H9 (cell line): Measurements from ENCODE around the gene IWS1. TPM values are rescaled to one million over a fixed set of nuclear protein-coding genes. Genes with fewer than 3 reads are reported as not detected.

Experiments
- DNase-seq: peaks from one replicate; pipeline ENCODE4 v3.0.0-alpha.2; 2017
- H2AFZ ChIP-seq: one replicate; pipeline ENCODE4 v1.6.1; 2013; ENCODE audit warnings: mild to moderate bottlenecking, low read length, control low read depth, moderate library complexity
- H2AK5ac ChIP-seq: 2 replicates; pipeline ENCODE4 v1.6.1; 2013; ENCODE audit warnings: low read length, control low read depth, mixed read lengths; ENCODE audit not compliant: insufficient read length
- H2BK120ac ChIP-seq: one replicate; pipeline ENCODE4 v1.6.1; 2013; ENCODE audit warnings: low read depth, mild to moderate bottlenecking, low read length, control low read depth, inconsistent platforms; ENCODE audit not compliant: poor library complexity, severe bottlenecking
- H2BK12ac ChIP-seq: 2 replicates; pipeline ENCODE4 v1.6.1; 2013; ENCODE audit warnings: low read length, control low read depth, mixed read lengths, low read depth; ENCODE audit not compliant: insufficient read length
- H2BK15ac ChIP-seq: 2 replicates; pipeline ENCODE4 v1.6.1; 2013; ENCODE audit warnings: low read depth, low read length, control low read depth
- H2BK20ac ChIP-seq: one replicate; pipeline ENCODE4 v1.6.1; 2013; ENCODE audit warnings: low read depth, mild to moderate bottlenecking, low read length, control low read depth, inconsistent platforms; ENCODE audit not compliant: poor library complexity, severe bottlenecking
- H2BK5ac ChIP-seq: 2 replicates; pipeline ENCODE4 v1.6.1; 2013; ENCODE audit warnings: low read length, control low read depth, mixed read lengths; ENCODE audit not compliant: insufficient read length
- H3K14ac ChIP-seq: 2 replicates; pipeline ENCODE4 v1.6.1; 2013; ENCODE audit warnings: low read length, control low read depth; ENCODE audit not compliant: insufficient read depth
- H3K18ac ChIP-seq: 2 replicates; pipeline ENCODE4 v1.6.1; 2013; ENCODE audit warnings: low read depth, mild to moderate bottlenecking, mixed read lengths, low read length, control low read depth; ENCODE audit not compliant: insufficient read length
- H3K23ac ChIP-seq: 2 replicates; pipeline ENCODE4 v1.6.1; 2013; ENCODE audit warnings: low read length, control low read depth, mixed read lengths, low read depth; ENCODE audit not compliant: insufficient read length
- H3K23me2 ChIP-seq: 2 replicates; pipeline ENCODE4 v1.6.1; 2013; ENCODE audit warnings: low read depth, mild to moderate bottlenecking, mixed read lengths, low read length, control low read depth; ENCODE audit not compliant: insufficient read length, poor library complexity, severe bottlenecking
- H3K27ac ChIP-seq: 2 replicates; pipeline ENCODE4 v1.5.1; 2013; ENCODE audit warnings: low read length, control low read depth, mixed read lengths, low read depth; ENCODE audit not compliant: insufficient read length
- H3K27me3 ChIP-seq: 2 replicates; pipeline ENCODE4 v1.6.1; 2013; ENCODE audit warnings: low read length, control low read depth, inconsistent platforms; ENCODE audit not compliant: insufficient read depth
- H3K4ac ChIP-seq: 2 replicates; pipeline ENCODE4 v1.6.1; 2013; ENCODE audit warnings: low read depth, mild to moderate bottlenecking, control low read depth, inconsistent platforms, low read length, moderate library complexity
- H3K4me1 ChIP-seq: 2 replicates; pipeline ENCODE4 v1.6.1; 2013; ENCODE audit warnings: low read length, control low read depth, inconsistent platforms; ENCODE audit not compliant: insufficient read depth
- H3K4me2 ChIP-seq: 2 replicates; pipeline ENCODE4 v1.6.1; 2013; ENCODE audit warnings: low read length, control low read depth, mixed read lengths; ENCODE audit not compliant: insufficient read length, insufficient read depth
- H3K56ac ChIP-seq: 2 replicates; pipeline ENCODE4 v1.6.1; 2013; ENCODE audit warnings: low read depth, mild to moderate bottlenecking, mixed read lengths, low read length, control low read depth; ENCODE audit not compliant: insufficient read length
- H3K79me1 ChIP-seq: 2 replicates; pipeline ENCODE4 v1.6.1; 2013; ENCODE audit warnings: low read depth, mild to moderate bottlenecking, moderate library complexity, low read length, control low read depth, inconsistent platforms; ENCODE audit not compliant: insufficient read depth, poor library complexity, severe bottlenecking
- H3K79me2 ChIP-seq: 2 replicates; pipeline ENCODE4 v1.6.1; 2013; ENCODE audit warnings: low read length, control low read depth, inconsistent platforms; ENCODE audit not compliant: insufficient read depth
- H3K9ac ChIP-seq: 2 replicates; pipeline ENCODE4 v1.6.1; 2013; ENCODE audit warnings: low read length, control low read depth, mixed read lengths; ENCODE audit not compliant: insufficient read length; ENCODE audit errors: extremely low read depth
- H3K9me3 ChIP-seq: one replicate; pipeline ENCODE4 v1.6.1; 2013; ENCODE audit warnings: low read depth, low read length, inconsistent platforms; ENCODE audit not compliant: control insufficient read depth
- H3T11ph ChIP-seq: one replicate; pipeline ENCODE4 v1.6.1; 2013; ENCODE audit warnings: mild to moderate bottlenecking, low read length, control low read depth, inconsistent platforms
- H4K20me1 ChIP-seq: one replicate; pipeline ENCODE4 v1.6.1; 2013; ENCODE audit not compliant: control insufficient read depth, insufficient read length, insufficient read depth
- H4K5ac ChIP-seq: 2 replicates; pipeline ENCODE4 v1.6.1; 2013; ENCODE audit warnings: low read depth, mild to moderate bottlenecking, mixed read lengths, low read length, control low read depth; ENCODE audit not compliant: insufficient read length
- H4K8ac ChIP-seq: replicated peaks from 2 replicates; pipeline ENCODE4 v1.6.1; 2013; ENCODE audit warnings: low read length, control low read depth, mixed read lengths, low read depth; ENCODE audit not compliant: insufficient read length
- H4K91ac ChIP-seq: 2 replicates; pipeline ENCODE4 v1.6.1; 2013; ENCODE audit warnings: low read depth, mild to moderate bottlenecking, moderate library complexity, mixed read lengths, low read length, control low read depth; ENCODE audit not compliant: insufficient read length
- H3K27ac Mint-ChIP-seq, 3 experiments: 2 replicates in 2 of 3; 3 replicates in 1 of 3; pipeline ENCODE4 v1.8.0; 2020 to 2021; ENCODE audit warnings: mixed read lengths in 3 of 3, mild to moderate bottlenecking in 1 of 3, moderate library complexity in 1 of 3
- H3K27me3 Mint-ChIP-seq: 2 replicates; pipeline ENCODE4 v1.8.0; 2021; ENCODE audit warnings: low read depth, mild to moderate bottlenecking, moderate library complexity, mixed read lengths
- H3K36me3 Mint-ChIP-seq, 3 experiments: 2 replicates in 2 of 3; 3 replicates in 1 of 3; pipeline ENCODE4 v1.8.0; 2020 to 2021; ENCODE audit warnings: low read depth in 3 of 3, mixed read lengths in 3 of 3; ENCODE audit not compliant: insufficient read depth in 1 of 3
- H3K4me1 Mint-ChIP-seq, 2 experiments: 2 replicates each; pipeline ENCODE4 v1.8.0; 2020; ENCODE audit warnings: mixed read lengths in 2 of 2
- H3K4me3 Mint-ChIP-seq, 2 experiments: 2 replicates in 1 of 2; 3 replicates in 1 of 2; pipeline ENCODE4 v1.8.0; 2020 to 2021; ENCODE audit warnings: mild to moderate bottlenecking in 2 of 2, mixed read lengths in 2 of 2, moderate library complexity in 1 of 2
- H3K9me3 Mint-ChIP-seq, 2 experiments: 2 replicates in 1 of 2; 3 replicates in 1 of 2; pipeline ENCODE4 v1.8.0; 2020; ENCODE audit warnings: mild to moderate bottlenecking in 2 of 2, mixed read lengths in 2 of 2, moderate library complexity in 1 of 2
- CTCF ChIP-seq: fragments of 200-600 bp; sonication (generic); conservative IDR thresholded peaks from 3 replicates; pipeline ENCODE4 v1.8.0; 2021; ENCODE audit warnings: antibody characterized with exemption, mild to moderate bottlenecking
- WGBS: extraction: QIAGEN DNeasy Blood & Tissue Kit; methylation state at CpG from one replicate; pipeline ENCODE4 v1.1.7; 2013; ENCODE audit warnings: missing lambda C conversion rate, low lambda C conversion rate, mixed read lengths; ENCODE audit not compliant: insufficient read length; ENCODE audit errors: extremely low coverage; 5-methylcytosine and 5-hydroxymethylcytosine counted together
- total RNA-seq: library from RNA; stranded (reverse); gene quantifications from 2 replicates; pipeline ENCODE4 v1.2.1, GENCODE V29; 2021

Gene IWS1
- total RNA-seq, 1 experiment from 2014 or later = 66.2 TPM

DNA sequence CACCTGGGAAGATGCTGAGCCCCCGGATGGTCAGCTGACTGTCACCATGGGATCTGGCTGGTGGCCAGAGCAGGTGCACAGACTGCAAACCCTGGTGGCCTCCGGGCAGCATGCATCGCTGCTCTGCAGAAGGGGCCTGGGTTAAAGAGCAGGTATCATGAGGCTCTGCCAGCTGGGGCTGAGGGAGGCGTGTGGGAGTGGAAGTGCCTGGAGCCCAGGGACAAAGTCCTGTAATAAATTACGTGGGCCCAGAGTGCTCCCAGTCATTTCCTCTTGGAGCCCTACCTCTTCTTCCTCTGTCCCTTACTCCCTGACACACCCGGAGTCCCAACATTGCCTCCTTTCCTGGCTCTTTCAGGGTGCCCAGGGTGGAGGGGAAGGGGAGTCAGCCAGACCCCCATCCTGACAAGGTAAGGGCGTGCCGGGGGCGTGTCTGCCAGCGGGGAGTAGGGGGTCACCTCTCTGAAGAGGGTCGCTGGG lies 9.2 kb upstream of the IWS1 start, which contains the start of gene MYO7B:
TSS of gene MYO7B (plus strand) at position 262 of the 480 bp plus-strand sequence. CDS start 24,040 bp downstream, outside the sequence.
- H2AK5ac ChIP-seq = no peak within 1 kb of the TSS
- H3K23me2 ChIP-seq = no peaks in the 10 kb centered on the region
- no peak within 1 kb of the TSS for H2AFZ ChIP-seq
- WGBS = no CpG with 5 or more reads among the region's 11 CpGs
- Mint-ChIP-seq H3K27ac (no peak within 1 kb of the TSS; a peak in 1 of 7 replicates), H3K9me3 (no peaks in the 10 kb centered on the region; a peak in 1 of 5 replicates), H3K36me3 (no peaks in the 10 kb centered on the region), H3K27me3 (peaks cover 32% of the 10 kb centered on the region), H3K4me1 (no peaks in the 10 kb centered on the region), H3K4me3 (no peak within 1 kb of the TSS)
- H3K14ac ChIP-seq = no peak within 1 kb of the TSS
- no peak within 1 kb of the TSS for H3K23ac ChIP-seq
- H3K18ac ChIP-seq = no peak within 1 kb of the TSS
- no peak within 1 kb of the TSS for H3T11ph ChIP-seq
- H3K9me3 ChIP-seq = no peaks in the 10 kb centered on the region
- no peaks in the 10 kb centered on the region for H4K20me1 ChIP-seq
- H3K27me3 ChIP-seq = no peaks in the 10 kb centered on the region
- H3K4ac ChIP-seq = no peak within 1 kb of the TSS
- H3K4me2 ChIP-seq = no peak within 1 kb of the TSS
- H3K27ac ChIP-seq = no peak within 1 kb of the TSS
- H4K5ac ChIP-seq = no peak within 1 kb of the TSS
- H2BK15ac ChIP-seq = no peak within 1 kb of the TSS
- H2BK20ac ChIP-seq = no peak within 1 kb of the TSS
- no peak within 1 kb of the TSS for H2BK12ac ChIP-seq
- no peak within 1 kb of the TSS for H2BK120ac ChIP-seq
- H2BK5ac ChIP-seq = no peak within 1 kb of the TSS
- H3K79me1 ChIP-seq = no peaks in the 10 kb centered on the region
- no peaks in the 10 kb centered on the region for H3K4me1 ChIP-seq
- H4K91ac ChIP-seq = no peak within 1 kb of the TSS
- no peak for TF ChIP-seq CTCF
- H4K8ac ChIP-seq = no peak within 1 kb of the TSS
- no peak within 1 kb of the TSS for H3K56ac ChIP-seq
- DNase-seq = no peak
- H3K9ac ChIP-seq = no peak within 1 kb of the TSS
- H3K79me2 ChIP-seq = no peaks in the 10 kb centered on the region
